ENCODE measurements around the gene ADGRF1.

DNA sequence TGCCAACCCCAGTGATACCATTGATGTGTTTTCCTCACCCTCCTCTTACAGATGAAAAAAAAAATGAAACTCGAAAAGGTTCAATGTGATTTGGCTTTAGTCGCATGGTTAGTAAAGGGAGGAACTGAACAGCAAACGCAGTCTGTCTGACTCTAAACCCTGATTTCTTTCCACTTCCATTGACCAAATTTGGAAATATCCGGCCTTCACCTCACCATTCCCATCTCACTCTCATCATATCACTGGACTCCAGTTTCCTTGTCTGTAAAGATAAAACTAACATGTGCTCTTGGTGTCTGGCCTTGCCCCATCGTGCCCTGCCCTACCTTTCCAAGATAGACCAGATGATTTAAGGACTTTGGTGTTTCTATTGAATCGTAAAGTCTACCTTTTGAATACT is 48.7 kb upstream of the ADGRF1 start:
- TF ChIP-seq POLR2A (IDR thresholded peaks at IDR 0.05), result no peak
- TF ChIP-seq, protein P1, sequence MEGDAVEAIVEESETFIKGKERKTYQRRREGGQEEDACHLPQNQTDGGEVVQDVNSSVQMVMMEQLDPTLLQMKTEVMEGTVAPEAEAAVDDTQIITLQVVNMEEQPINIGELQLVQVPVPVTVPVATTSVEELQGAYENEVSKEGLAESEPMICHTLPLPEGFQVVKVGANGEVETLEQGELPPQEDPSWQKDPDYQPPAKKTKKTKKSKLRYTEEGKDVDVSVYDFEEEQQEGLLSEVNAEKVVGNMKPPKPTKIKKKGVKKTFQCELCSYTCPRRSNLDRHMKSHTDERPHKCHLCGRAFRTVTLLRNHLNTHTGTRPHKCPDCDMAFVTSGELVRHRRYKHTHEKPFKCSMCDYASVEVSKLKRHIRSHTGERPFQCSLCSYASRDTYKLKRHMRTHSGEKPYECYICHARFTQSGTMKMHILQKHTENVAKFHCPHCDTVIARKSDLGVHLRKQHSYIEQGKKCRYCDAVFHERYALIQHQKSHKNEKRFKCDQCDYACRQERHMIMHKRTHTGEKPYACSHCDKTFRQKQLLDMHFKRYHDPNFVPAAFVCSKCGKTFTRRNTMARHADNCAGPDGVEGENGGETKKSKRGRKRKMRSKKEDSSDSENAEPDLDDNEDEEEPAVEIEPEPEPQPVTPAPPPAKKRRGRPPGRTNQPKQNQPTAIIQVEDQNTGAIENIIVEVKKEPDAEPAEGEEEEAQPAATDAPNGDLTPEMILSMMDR (IDR thresholded peaks at IDR 0.05), result no peak
